Measurements from ENCODE around the gene NEUROD2.
A peak's percentile ranks its signal among the peaks of the same experiment; 100 is the strongest.

Gene NEUROD2

DNA sequence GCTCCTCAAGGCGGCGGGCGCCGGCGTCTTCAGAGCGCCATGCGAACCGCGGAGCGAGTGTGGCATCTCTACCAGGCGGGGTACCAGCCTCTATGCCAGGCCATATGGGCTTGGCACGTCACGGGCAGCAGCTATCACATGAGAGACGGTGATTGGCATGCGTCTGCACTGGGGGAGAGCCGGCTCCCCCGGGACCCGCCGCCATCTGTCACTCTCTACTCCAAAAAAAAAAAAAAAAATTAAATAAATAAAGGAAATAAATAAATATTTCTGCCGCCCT lies at the start of gene NEUROD2:
TSS of gene NEUROD2 (minus strand) at position 70 of the 280 bp plus-strand sequence. CDS start 1,321 bp downstream, outside the sequence.
- DNase-seq: no peak

DNA sequence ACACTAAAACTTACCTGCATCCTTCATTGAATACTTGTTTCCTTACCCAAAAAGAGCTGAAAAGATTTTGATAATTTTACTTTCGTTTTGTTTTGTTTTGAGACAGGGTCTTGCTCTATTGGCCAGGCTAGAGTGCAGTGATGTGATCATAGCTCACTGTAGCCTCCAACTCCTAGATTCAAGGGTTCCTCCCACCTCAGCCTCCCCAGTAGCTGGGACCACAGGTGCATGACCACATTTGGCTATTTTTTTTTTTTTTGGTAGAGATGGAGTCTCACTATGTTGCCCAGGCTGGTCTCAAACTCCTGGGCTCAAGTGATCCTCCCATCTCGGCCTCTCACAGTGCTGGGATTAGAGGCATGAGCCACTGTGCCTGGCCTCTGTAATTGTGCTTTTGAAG lies 47.4 kb upstream of the NEUROD2 start:
- no peak for DNase-seq

- peak; percentile 65 for DNase-seq
These were observed 46.1 kb upstream of the NEUROD2 start for GRCh38 chr17:39653662-39654331.

DNA sequence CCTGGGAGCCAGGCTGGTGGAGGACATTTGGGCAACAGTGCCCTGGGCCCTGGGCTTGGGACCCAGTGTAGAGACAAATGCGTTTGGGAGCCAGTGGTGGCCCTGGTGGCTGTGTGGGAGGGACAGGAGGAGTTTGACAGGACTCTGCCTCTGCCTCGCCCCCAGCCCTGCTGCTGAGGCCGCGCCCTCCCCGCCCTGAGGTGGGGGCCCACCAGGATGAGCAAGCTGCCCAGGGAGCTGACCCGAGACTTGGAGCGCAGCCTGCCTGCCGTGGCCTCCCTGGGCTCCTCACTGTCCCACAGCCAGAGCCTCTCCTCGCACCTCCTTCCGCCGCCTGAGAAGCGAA lies 45.6 kb upstream of the NEUROD2 start:
- DNase-seq: no peak

GRCh38 chr17:39652587-39653315 lies 45.0 kb upstream of the NEUROD2 start:
- no peak for DNase-seq

DNA sequence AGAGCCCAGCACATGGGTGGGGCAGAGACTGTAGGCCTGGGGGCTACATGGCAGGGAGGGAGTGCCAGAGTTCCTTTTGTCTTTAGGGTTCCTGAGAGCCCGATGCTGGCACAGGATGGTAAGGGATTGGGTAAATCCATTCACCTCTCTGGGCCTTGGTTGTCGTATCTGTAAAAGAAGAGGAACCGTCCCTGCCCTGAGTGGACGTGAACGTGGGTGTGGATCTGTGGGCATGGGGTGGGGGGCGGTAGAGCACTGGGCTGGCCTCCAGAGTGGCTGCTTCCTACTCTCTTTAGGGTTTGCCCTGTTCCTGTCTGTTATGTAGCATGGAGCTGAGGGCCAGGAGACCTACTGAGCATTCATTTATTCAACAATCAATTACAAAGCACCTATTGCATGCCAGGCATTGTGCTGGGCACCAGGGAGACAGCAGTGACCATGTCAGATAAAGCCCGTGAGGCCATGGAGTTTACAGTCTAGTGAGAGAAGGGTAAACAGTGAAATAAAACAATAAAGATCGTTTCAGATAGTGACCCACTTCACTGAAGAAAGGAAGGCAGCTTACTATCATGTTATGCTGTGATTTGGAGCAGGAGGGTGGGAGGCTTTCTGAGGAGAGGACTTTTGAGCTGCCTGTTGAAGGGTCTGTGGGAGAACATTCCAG lies 44.3 kb upstream of the NEUROD2 start:
- no peak for DNase-seq

DNA sequence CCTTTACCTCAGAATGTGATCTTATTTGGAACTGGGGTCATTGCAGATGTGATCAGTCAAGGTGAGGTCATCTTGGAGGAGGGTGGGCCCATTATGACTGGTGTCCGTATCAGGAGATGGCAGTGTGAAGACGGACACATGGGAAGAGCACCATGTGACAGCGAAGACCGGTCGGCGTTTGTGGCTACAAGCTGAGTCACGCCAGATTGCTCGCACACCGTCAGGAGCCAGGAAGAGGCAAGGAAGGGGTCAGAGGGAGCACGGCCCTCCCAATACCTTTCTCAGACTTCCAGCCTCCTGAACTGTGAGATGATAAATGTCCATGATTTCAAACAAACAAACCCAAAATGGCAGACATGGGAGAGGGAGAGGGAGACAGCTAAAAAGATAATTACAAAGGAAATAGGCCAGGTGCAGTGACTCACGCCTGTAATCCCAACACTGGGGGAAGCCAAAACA lies 42.4 kb upstream of the NEUROD2 start:
- DNase-seq: no peak

DNA sequence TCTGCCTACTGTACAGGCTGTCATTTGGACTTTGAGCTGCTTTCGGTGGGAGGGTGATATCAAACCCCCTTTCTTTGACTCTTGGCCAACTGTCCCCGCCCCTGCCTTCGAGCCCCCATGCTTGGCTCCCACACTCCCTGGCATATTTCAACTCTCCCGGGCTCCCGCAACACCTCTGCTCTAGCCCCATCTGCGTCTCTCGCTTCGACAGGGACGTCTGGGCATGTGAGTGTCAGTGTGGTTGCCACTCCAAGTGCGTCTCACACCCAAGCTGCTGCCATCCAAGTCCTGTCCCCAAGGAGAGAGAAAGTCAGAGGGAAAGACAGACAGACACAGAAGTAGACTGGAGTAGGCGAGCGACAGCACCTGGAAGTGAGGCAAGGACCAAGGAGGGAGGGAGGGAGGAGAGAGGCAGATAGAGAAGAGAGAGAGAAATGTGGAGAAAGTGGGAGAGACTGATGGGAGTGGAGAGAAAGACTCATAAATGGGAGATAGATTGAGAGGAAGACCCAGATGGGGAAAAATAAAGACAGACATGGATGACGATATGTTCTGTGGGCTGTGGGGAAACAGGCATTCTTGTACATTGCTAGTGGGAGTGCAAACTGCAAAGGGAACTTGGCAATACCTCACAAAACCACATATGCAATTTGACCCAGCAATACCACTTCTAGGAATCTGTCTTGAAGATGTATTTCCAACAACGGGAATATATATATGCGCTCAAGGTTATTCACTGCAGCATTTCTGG lies 41.1 kb upstream of the NEUROD2 start:
- DNase-seq: no peak

DNA sequence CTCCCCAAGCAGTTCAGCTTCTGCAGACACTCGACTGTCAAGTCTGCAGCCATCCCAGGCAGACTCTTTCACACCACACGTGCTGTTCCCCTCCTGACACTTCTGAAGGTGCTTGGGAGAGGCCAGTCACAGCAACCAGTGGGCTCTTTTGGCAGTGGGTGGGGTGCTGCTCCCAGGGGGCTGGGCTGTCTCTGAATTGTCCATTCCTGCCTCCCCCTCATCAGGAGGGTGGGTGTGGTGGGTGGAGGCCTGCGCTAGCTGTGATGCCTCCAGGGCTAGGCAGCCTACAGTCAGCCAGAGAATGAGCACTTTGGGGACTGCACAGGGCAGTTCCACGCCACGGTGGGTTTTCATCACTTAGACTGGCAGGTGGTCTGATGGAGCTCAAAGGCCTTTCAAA lies 39.5 kb upstream of the NEUROD2 start:
- DNase-seq: no peak

DNA sequence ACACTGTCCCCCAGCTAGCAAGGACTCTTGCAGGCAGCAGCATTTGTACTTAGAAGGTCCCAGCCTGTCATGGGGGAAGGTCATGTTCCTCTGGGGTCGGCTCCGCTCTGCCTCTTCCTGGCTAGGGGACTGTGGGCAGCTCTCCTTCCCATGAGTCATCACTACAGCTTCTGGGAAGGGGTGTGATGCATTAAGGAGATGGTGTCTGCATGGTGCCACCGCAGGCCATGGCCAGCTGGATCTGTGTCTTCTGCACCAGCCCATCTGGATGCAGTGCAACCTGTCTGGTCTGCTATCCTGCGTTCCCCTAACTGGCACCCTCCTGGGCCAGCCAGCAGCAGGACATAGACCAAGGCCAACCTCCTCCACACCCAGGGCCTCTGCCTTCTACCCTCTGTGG lies 35.6 kb upstream of the NEUROD2 start:
- no peak for DNase-seq

DNA sequence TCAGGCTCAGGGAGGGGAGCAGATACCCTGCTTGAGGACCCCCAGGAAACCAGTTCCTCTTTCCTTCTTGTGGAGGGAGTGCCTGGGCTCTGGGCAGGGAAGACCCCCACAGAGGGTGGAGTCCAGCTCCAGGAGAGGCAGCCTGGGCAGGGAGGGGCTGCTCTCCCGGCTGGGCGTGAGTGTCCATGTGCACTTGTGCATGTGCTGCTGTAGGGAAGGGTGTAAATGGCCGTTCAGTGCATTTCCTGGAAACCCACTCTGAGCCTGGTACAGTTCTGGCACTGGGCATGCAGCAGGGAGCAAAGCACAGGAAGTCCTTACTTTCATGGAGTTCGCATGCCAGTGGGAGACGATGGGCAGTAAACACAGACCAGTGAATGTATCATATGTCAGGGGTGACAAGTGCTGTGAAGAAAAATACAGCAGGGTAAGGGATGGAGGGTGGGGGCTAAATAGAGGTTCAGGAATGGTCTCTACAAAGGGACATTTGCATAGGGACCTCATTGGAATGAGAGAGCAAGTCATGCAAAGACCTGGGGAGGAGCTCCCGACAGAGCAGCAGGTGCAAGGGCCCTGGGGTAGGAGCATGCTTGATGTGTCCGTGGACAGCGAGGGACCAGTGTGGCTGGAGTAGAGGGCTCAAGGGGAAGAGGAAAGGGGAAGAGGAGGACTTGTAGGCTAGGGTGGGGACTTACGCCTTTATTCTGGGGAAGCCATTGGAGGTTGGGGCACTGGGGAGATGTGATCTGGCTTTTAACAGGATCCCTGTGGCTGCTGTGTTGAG lies 34.8 kb upstream of the NEUROD2 start:
- no peak for DNase-seq

DNA sequence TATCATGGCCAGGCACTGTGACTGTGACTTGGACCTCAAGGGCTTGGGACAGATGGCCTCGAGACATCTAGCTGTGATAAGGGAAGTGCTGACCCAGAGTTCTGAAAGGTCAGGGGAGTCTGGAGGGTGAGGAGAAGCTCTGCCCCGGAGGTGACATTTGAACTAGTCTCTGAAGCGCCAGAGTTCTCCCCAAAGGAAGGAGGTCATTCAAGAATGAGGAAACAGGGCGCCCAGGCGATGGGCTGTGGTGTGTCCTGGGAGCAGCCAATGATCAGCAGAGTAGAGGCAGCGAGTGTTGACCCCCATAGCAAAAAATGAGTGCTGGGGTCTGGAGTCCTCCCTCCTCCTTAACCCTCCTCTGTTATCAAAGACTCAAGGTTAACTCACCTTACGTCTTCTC lies 34.2 kb upstream of the NEUROD2 start:
- no peak for DNase-seq

DNA sequence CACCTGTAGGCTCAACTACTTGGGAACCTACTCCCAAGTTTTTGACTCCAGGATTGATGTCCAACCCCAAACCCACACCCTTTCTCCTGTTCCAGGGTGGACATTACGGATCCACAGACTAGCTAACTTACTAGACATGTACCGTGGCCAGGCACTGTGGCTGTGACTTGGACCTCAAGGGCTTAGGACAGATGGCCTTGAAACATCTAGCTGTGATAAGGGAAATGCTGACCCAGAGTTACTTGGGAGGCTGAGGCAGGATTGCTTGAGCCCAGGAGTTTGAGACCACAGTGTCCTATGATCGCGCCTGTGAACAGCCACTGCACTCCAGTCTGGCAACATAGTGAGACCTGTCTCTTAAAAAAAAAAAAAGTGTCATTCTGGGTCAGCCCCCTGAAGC lies 33.4 kb upstream of the NEUROD2 start:
- no peak for DNase-seq

- DNase-seq: no peak
These were observed 32.9 kb upstream of the NEUROD2 start for GRCh38 chr17:39640591-39641031.

GRCh38 chr17:39639566-39640458 lies 32.1 kb upstream of the NEUROD2 start:
- DNase-seq: no peak

GRCh38 chr17:39639043-39639442 lies 31.3 kb upstream of the NEUROD2 start:
- DNase-seq: no peak

DNA sequence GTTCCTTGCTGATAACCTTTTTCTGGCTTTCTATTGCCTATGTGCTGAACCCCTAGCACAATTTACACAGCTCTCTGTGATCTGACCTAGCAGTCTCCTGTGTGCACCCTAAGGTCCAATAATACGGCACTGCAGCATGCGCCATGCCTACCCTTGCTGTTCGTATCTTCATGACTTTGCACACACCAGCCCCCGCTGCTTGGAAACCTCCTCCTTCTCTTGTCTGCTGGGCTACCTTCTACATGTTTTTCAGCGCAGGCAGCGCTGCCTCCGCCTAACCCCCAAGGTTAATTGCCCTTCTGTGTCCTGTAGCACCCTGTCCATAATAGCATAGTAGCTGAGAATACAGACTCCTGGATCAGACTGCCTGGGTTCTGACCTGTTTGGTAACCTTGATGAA lies 30.6 kb upstream of the NEUROD2 start:
- no peak for DNase-seq

GRCh38 chr17:39636927-39637736 lies 29.4 kb upstream of the NEUROD2 start, which contains the start of gene STARD3:
Gene STARD3, plus strand, starts transcription at chr17:39637144. Its CDS starts 16,388 bp downstream, at chr17:39653532.
- peak; percentile 87 for DNase-seq

- no peak for DNase-seq
These were observed 28.8 kb upstream of the NEUROD2 start for GRCh38 chr17:39636587-39636926.

- no peak for DNase-seq
These were observed 28.0 kb upstream of the NEUROD2 start for GRCh38 chr17:39635614-39636176.

Data from activated effector memory CD4-positive, alpha-beta T cell treated with Interleukin-2 at 50 U/mL for 16 hours (primary cell).